A549 (cell line): Measurements from ENCODE around the gene CDH7. TPM values are rescaled to one million over a fixed set of nuclear protein-coding genes. Genes with fewer than 3 reads are reported as not detected.

ENCODE experiments used
- ATAC-seq, 2 experiments: fragments of 200-7000 bp in 1 of 2; fragments of >200 bp in 1 of 2; cut with Nextera tagmentation in 1 of 2; cut with Tn5 transposase in 1 of 2; 3 replicates each; pipeline versions ENCODE4 v1.8.0 to v1.9.1; 2018 to 2020; ENCODE audit warnings: mild to moderate bottlenecking in 1 of 2, moderate library complexity in 1 of 2
- CTCF ChIA-PET: fragments of 300-600 bp; sonication (Branson Sonifier 250); formaldehyde crosslinking; extraction: SDS; loops from one replicate; lab custom pipeline; 2021; ENCODE audit warnings: antibody characterized with exemption, inconsistent platforms; lab: Yijun Ruan, JAX
- POLR2A ChIA-PET: fragments of 350-600 bp; formaldehyde crosslinking; extraction: SDS; loops from one replicate; lab custom pipeline; 2021; ENCODE audit warnings: antibody characterized with exemption, inconsistent platforms; lab: Yijun Ruan, JAX
- DNase-seq, 2 experiments: peaks; one replicate each; pipeline versions ENCODE4 v3.0.0 to v3.0.0-alpha.2; 2011 to 2016; ENCODE audit warnings: low read depth in 1 of 2, low spot score in 1 of 2
- FAIRE-seq: peaks from 2 replicates; lab custom pipeline; 2011; peaks lifted over from hg19 to GRCh38; lab: Jason Lieb, UNC
- H3K27ac ChIP-seq, 2 experiments: fragments of >200 bp; sonication (Bioruptor Twin); formaldehyde crosslinking; 3 replicates each; pipeline ENCODE4 v1.5.1; 2016 to 2017
- H3K4me1 ChIP-seq: fragments of >200 bp; sonication (Bioruptor Twin); formaldehyde crosslinking; 3 replicates; pipeline ENCODE4 v1.6.1; 2016
- H3K4me2 ChIP-seq: fragments of >200 bp; sonication (Bioruptor Twin); formaldehyde crosslinking; 3 replicates; pipeline ENCODE4 v1.6.1; 2016
- H3K4me3 ChIP-seq: fragments of >200 bp; sonication (Bioruptor Twin); formaldehyde crosslinking; 3 replicates; pipeline ENCODE4 v1.5.1; 2016
- H3K9me3 ChIP-seq: fragments of >200 bp; sonication (Bioruptor Twin); formaldehyde crosslinking; 3 replicates; pipeline ENCODE4 v1.6.1; 2016
- BCL3 ChIP-seq: fragments of >200 bp; sonication (Bioruptor Twin); formaldehyde crosslinking; IDR thresholded peaks from 3 replicates; pipeline ENCODE4 v1.6.1; 2016
- CHD2 ChIP-seq: fragments of 150-350 bp; IDR thresholded peaks from 2 replicates; pipeline ENCODE4 v1.6.1; 2014; ENCODE audit warnings: low read length; ENCODE audit not compliant: partially characterized antibody
- CHD4 ChIP-seq: fragments of 200-600 bp; sonication (generic); IDR thresholded peaks from 2 replicates; pipeline ENCODE4 v1.6.1; 2016; ENCODE audit warnings: antibody characterized with exemption, mild to moderate bottlenecking, borderline replicate concordance
- CTCF ChIP-seq: fragments of >200 bp; sonication (Bioruptor Twin); formaldehyde crosslinking; IDR thresholded peaks from 3 replicates; pipeline ENCODE4 v1.5.1; 2016
- E2F6 ChIP-seq: IDR thresholded peaks from 2 replicates; pipeline ENCODE4 v1.6.1; 2012; ENCODE audit warnings: low read depth, borderline replicate concordance
- EHMT2 ChIP-seq: fragments of 200-600 bp; sonication (generic); IDR thresholded peaks from 2 replicates; pipeline ENCODE4 v1.6.1; 2016; ENCODE audit warnings: antibody characterized with exemption, low read depth, mild to moderate bottlenecking, moderate library complexity
- ESRRA ChIP-seq: fragments of 150-350 bp; IDR thresholded peaks from 2 replicates; pipeline ENCODE4 v1.6.1; 2014; ENCODE audit warnings: mild to moderate bottlenecking, low read length, borderline replicate concordance
- FOSB ChIP-seq: fragments of 250-450 bp; sonication (Bioruptor Pico); IDR thresholded peaks from 2 replicates; pipeline ENCODE4 v1.5.0; 2020; ENCODE audit warnings: mild to moderate bottlenecking, moderate library complexity
- GATA3 ChIP-seq: IDR thresholded peaks from 2 replicates; pipeline ENCODE4 v1.6.1; 2012; ENCODE audit warnings: borderline replicate concordance
- HEYL ChIP-seq: fragments of 250-450 bp; sonication (Bioruptor Pico); IDR thresholded peaks from 2 replicates; pipeline ENCODE4 v1.8.0; 2021; ENCODE audit warnings: mild to moderate bottlenecking, moderate library complexity
- KDM5A ChIP-seq: fragments of 200-600 bp; sonication (generic); IDR thresholded peaks from 2 replicates; pipeline ENCODE4 v1.6.1; 2016; ENCODE audit warnings: antibody characterized with exemption, mild to moderate bottlenecking
- MAZ ChIP-seq: fragments of 150-350 bp; IDR thresholded peaks from 2 replicates; pipeline ENCODE4 v1.6.1; 2014; ENCODE audit warnings: antibody characterized with exemption, low read depth, low read length, borderline replicate concordance
- NFE2L2 ChIP-seq: fragments of 150-350 bp; conservative IDR thresholded peaks from 2 replicates; pipeline ENCODE4 v1.6.1; 2014; ENCODE audit warnings: low read length
- NR3C1 ChIP-seq: fragments of >200 bp; sonication (Bioruptor Twin); formaldehyde crosslinking; IDR thresholded peaks from 3 replicates; pipeline ENCODE4 v1.6.1; 2017
- RCOR1 ChIP-seq: fragments of 150-350 bp; IDR thresholded peaks from 2 replicates; pipeline ENCODE4 v1.6.1; 2014; ENCODE audit warnings: antibody characterized with exemption, low read length, low read depth
- RFX5 ChIP-seq: fragments of 450-650 bp; IDR thresholded peaks from 2 replicates; pipeline ENCODE4 v1.7.1; 2014; ENCODE audit warnings: antibody characterized with exemption, mild to moderate bottlenecking, moderate library complexity
- RNF2 ChIP-seq: fragments of 200-600 bp; sonication (generic); IDR thresholded peaks from 2 replicates; pipeline ENCODE4 v1.6.1; 2016; ENCODE audit warnings: low read depth, mild to moderate bottlenecking, antibody characterized with exemption, moderate library complexity, borderline replicate concordance
- TFCP2L1 ChIP-seq: fragments of 250-450 bp; sonication (Bioruptor Pico); IDR thresholded peaks from 2 replicates; pipeline ENCODE4 v1.5.0; 2021; ENCODE audit warnings: mild to moderate bottlenecking
- ZFP36 ChIP-seq: fragments of 450-650 bp; IDR thresholded peaks from 2 replicates; pipeline ENCODE4 v1.6.1; 2014; ENCODE audit warnings: borderline replicate concordance; ENCODE audit not compliant: partially characterized antibody
- ZNF302 ChIP-seq: fragments of 250-450 bp; sonication (Bioruptor Pico); IDR thresholded peaks from 2 replicates; pipeline ENCODE4 v1.9.0; 2021; ENCODE audit warnings: inconsistent platforms, mild to moderate bottlenecking, moderate library complexity
- WGBS: methylation state at CpG from one replicate; pipeline ENCODE4 v1.1.6; 2017; ENCODE audit errors: missing lambda C conversion rate; 5-methylcytosine and 5-hydroxymethylcytosine counted together
- polyA plus RNA-seq, 4 experiments: library from polyadenylated mRNA; depleted of rRNA in 3 of 4; stranded (reverse); fragments of >200 nt; fragmentation: RNase III in 1 of 4; extraction: RNeasy Plus Mini Kit Qiagen cat#74134 plus additional on column Dnase treatment in 1 of 4; gene quantifications; 2 replicates in 3 of 4; 3 replicates in 1 of 4; pipeline ENCODE4 v1.2.3, GENCODE V29; 2011 to 2017
- TF ChIP-seq, protein P1 (sequence below): fragments of 450-650 bp; IDR thresholded peaks from 2 replicates; pipeline ENCODE4 v1.6.1; 2014; ENCODE audit warnings: antibody characterized with exemption
- TF ChIP-seq, protein P2 (sequence below): fragments of 250-450 bp; sonication (Bioruptor Pico); IDR thresholded peaks from 2 replicates; pipeline ENCODE4 v1.5.0; 2021; ENCODE audit warnings: mild to moderate bottlenecking, moderate library complexity, borderline replicate concordance
- TF ChIP-seq, protein P3 (sequence below): fragments of 250-450 bp; sonication (Bioruptor Pico); IDR thresholded peaks from 2 replicates; pipeline ENCODE4 v1.5.0; 2020; ENCODE audit warnings: low read depth, mild to moderate bottlenecking, moderate library complexity

CDH7 gene
- polyA plus RNA-seq, 2 of the 4 experiments (the other 2 are of a cell fraction), result under 0.01 to 0.05 TPM

- 49% methylated on average over 4 of the region's 4 CpGs for WGBS
- Histone ChIP-seq H3K9me3 (no peaks in the 10 kb centered on the region), H3K4me2 (no peak overlapping the region), H3K4me3 (no peak overlapping the region), H3K4me1 (0 out of 3 replicates have a peak, but pooled peaks cover 3% of the 10 kb centered on the region), H3K27ac (no peak overlapping the region)
- POLR2A ChIA-PET, result no interaction called here
- TF ChIP-seq CHD4, result no peak
- TF ChIP-seq RFX5, result no peak
- no peak for TF ChIP-seq ZNF302 (CRISPR knock-in tag)
- TF ChIP-seq EHMT2, result no peak
- TF ChIP-seq, protein P1, sequence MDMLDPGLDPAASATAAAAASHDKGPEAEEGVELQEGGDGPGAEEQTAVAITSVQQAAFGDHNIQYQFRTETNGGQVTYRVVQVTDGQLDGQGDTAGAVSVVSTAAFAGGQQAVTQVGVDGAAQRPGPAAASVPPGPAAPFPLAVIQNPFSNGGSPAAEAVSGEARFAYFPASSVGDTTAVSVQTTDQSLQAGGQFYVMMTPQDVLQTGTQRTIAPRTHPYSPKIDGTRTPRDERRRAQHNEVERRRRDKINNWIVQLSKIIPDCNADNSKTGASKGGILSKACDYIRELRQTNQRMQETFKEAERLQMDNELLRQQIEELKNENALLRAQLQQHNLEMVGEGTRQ, result no peak
- ATAC-seq (no peak), DNase-seq (no peak), FAIRE-seq (no peak)
- CTCF ChIA-PET, result interaction anchor here (0.6 kb wide), 3 partner anchors 11 to 209 kb away, joined by 3 read pairs; no protein-coding TSS in a partner anchor
Measured at GRCh38 chr18:65792456-65793074, 41.8 kb downstream of the CDH7 start.

DNA sequence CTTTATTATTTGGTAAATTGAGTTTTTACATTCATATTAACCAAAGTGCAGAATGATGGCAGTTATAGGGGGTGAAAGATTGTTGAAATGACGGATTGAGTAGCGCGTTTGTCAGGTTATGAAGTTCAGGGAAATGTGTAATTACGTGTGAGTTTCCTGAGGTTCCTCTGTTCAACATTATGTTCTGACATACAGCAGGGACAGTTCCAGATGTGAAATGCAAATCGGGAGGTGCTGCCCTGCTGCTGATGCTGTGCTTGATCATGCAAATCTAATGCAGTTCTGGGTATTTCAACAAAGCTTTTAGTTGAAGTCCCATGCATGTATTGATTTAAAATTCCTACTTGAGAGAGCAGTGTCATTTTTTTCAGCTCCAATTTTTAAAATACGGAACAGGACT is 57.9 kb downstream of the CDH7 start:
- H3K9me3 ChIP-seq, result no peaks in the 10 kb centered on the region
- no peak for TF ChIP-seq RNF2
- TF ChIP-seq RCOR1, result no peak
- no peak for TF ChIP-seq CHD2
- TF ChIP-seq NR3C1, result no peak
- no peak for TF ChIP-seq ZNF302 (CRISPR knock-in tag)
- no peak for TF ChIP-seq NFE2L2
- no peak overlapping the region for H3K27ac ChIP-seq
- FAIRE-seq (no peak), ATAC-seq (no peak), DNase-seq (no peak)
- H3K4me3 ChIP-seq, result no peak overlapping the region
- 37% methylated on average over 6 of the region's 6 CpGs for WGBS
- no peak overlapping the region for H3K4me2 ChIP-seq
- H3K4me1 ChIP-seq, result no peaks in the 10 kb centered on the region
- POLR2A ChIA-PET, result no interaction called here
- CTCF ChIA-PET, result no interaction called here

DNA sequence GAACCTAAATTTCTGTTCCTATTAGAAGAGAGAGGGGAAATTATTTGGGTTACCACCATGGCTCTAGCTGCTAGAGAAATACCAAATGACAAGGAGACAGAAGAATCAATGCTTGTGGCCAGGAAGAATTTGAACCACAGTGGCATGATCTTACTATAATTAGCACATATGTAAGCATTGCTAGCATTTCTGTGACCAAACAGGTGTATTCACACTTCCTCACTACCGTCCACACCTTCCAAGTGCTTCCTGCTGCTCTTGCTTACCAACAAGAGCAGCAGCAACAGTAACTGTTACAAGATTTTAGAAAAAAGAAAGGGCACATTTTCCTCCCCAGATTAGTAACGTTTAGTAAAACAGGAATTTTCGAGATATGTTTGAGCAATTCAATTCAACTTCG is 60.5 kb downstream of the CDH7 start:
- no peak for ATAC-seq
- ChIA-PET CTCF (no interaction called here), POLR2A (no interaction called here)
- FAIRE-seq, result no peak
- TF ChIP-seq E2F6 (no peak), MAZ (no peak), ZFP36 (no peak), KDM5A (no peak), CTCF (no peak), GATA3 (no peak), NFE2L2 (no peak), ESRRA (no peak), BCL3 (no peak), FOSB (CRISPR knock-in tag) (no peak), RNF2 (no peak), TFCP2L1 (CRISPR knock-in tag) (no peak), HEYL (no peak)
- TF ChIP-seq, protein P2, sequence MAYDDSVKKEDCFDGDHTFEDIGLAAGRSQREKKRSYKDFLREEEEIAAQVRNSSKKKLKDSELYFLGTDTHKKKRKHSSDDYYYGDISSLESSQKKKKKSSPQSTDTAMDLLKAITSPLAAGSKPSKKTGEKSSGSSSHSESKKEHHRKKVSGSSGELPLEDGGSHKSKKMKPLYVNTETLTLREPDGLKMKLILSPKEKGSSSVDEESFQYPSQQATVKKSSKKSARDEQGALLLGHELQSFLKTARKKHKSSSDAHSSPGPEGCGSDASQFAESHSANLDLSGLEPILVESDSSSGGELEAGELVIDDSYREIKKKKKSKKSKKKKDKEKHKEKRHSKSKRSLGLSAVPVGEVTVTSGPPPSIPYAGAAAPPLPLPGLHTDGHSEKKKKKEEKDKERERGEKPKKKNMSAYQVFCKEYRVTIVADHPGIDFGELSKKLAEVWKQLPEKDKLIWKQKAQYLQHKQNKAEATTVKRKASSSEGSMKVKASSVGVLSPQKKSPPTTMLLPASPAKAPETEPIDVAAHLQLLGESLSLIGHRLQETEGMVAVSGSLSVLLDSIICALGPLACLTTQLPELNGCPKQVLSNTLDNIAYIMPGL, result no peak
- TF ChIP-seq, protein P3, sequence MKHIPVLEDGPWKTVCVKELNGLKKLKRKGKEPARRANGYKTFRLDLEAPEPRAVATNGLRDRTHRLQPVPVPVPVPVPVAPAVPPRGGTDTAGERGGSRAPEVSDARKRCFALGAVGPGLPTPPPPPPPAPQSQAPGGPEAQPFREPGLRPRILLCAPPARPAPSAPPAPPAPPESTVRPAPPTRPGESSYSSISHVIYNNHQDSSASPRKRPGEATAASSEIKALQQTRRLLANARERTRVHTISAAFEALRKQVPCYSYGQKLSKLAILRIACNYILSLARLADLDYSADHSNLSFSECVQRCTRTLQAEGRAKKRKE (CRISPR knock-in tag), result no peak
- Histone ChIP-seq H3K4me2 (no peak overlapping the region), H3K4me1 (no peaks in the 10 kb centered on the region), H3K4me3 (no peak overlapping the region), H3K9me3 (no peaks in the 10 kb centered on the region), H3K27ac (no peak overlapping the region)
- 15% methylated on average over 4 of the region's 4 CpGs for WGBS
- no peak for DNase-seq
